COLO668 (cell line): Measurements from ENCODE around the gene UBE2E2.
A peak's percentile ranks its signal among the peaks of the same experiment; 100 is the strongest.

Experiments used
- DNase-seq: peaks from one replicate; lab custom pipeline; 2025; ENCODE audit not compliant: unreplicated experiment; lab: John Stamatoyannopoulos, UW

UBE2E2 gene

GRCh38 chr3:23377928-23378672, 175.0 kb downstream of the UBE2E2 start:
- no peak for DNase-seq

GRCh38 chr3:23383875-23384274, 180.7 kb downstream of the UBE2E2 start:
- no peak for DNase-seq

GRCh38 chr3:23385327-23385726, 182.2 kb downstream of the UBE2E2 start:
- peak; percentile 44 for DNase-seq

GRCh38 chr3:23387286-23387918, 184.3 kb downstream of the UBE2E2 start:
- DNase-seq: no peak

GRCh38 chr3:23389089-23389488, 186.0 kb downstream of the UBE2E2 start:
- peak; percentile 66 for DNase-seq

- DNase-seq: no peak
These were observed 186.6 kb downstream of the UBE2E2 start for GRCh38 chr3:23389686-23390085.

- DNase-seq: peak; percentile 13
These were observed 187.3 kb downstream of the UBE2E2 start for GRCh38 chr3:23390446-23390845.

- DNase-seq: no peak
These were observed 187.9 kb downstream of the UBE2E2 start for GRCh38 chr3:23390989-23391553.

- no peak for DNase-seq
These were observed 192.0 kb downstream of the UBE2E2 start for GRCh38 chr3:23395115-23395514.

GRCh38 chr3:23396746-23397145, 193.6 kb downstream of the UBE2E2 start:
- no peak for DNase-seq

GRCh38 chr3:23399221-23399620, 196.1 kb downstream of the UBE2E2 start:
- DNase-seq: no peak

- no peak for DNase-seq
These were observed 199.8 kb downstream of the UBE2E2 start for GRCh38 chr3:23402728-23403492.

GRCh38 chr3:23404246-23404645, 201.1 kb downstream of the UBE2E2 start:
- no peak for DNase-seq

GRCh38 chr3:23405081-23405480, 202.0 kb downstream of the UBE2E2 start:
- no peak for DNase-seq

GRCh38 chr3:23406601-23407000, 203.5 kb downstream of the UBE2E2 start:
- DNase-seq: no peak

GRCh38 chr3:23418026-23418425, 214.9 kb downstream of the UBE2E2 start:
- DNase-seq: no peak

- no peak for DNase-seq
These were observed 218.8 kb downstream of the UBE2E2 start for GRCh38 chr3:23421811-23422516.

- DNase-seq: no peak
These were observed 219.4 kb downstream of the UBE2E2 start for GRCh38 chr3:23422517-23422851.

- DNase-seq: no peak
These were observed 222.3 kb downstream of the UBE2E2 start for GRCh38 chr3:23425410-23425809.

- no peak for DNase-seq
These were observed 227.8 kb downstream of the UBE2E2 start for GRCh38 chr3:23430781-23431398.

GRCh38 chr3:23431764-23432163, 228.6 kb downstream of the UBE2E2 start:
- DNase-seq: no peak
